HL-60/S4 treated with retinoic acid at 250 ng/mL for 4 days and 3 days (cell line): ENCODE results near the gene AP1G2.

Source experiments
- in situ Hi-C: fragments of 300-500 bp; cut with MboI; formaldehyde crosslinking; loops from 2 replicates; pipeline ENCODE4 v1.7.0; 2022; ENCODE audit warnings: low sequenced_read_pairs

AP1G2 gene

DNA sequence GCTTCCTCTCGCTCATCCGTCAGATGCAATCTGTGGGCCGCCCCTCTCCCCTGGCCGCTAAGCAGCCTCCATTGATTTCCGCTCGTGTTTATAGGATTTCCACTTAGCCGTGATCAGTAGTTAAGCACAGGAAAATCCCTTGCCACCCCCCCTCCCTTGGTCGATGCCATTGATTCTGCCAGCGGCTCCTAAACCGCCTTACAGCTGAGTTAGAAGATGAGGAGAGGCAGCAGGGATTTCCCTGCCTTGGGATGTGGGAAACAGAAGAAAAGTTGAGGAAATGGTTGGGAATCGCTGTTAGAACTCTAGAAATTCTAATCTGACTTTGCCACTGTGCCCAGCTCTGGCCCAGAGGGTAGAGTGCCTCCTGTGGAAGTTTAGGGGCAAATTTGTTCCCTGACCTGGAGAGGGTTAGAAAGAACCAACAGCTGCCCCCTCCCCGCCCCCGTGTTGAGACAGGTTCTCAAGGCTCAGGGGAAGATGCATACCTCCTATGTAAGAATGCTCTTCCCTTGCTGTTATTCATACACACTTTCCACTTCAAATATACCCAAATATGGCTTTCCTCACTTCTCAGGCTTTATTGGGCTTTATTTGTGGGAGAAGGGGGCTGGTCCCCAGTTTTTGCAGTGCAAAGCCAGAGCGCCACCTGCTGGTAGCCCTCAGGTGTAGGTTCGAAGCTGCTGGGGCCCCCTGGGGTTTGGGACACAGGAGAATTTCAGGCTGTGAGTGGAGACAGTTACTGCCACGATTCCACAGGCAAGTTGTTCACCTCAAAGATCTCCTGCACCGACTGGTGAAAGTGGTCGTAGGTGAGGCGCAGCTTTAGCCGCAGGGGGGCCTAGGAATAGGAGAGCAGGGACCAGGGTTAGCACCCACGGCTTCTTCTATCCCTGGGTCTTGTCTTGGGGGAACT is 8.3 kb downstream of the AP1G2 start:
- in situ Hi-C loops = loop anchor here (10.0 kb wide), 1 partner anchor 74 kb away; no protein-coding TSS in a partner anchor

DNA sequence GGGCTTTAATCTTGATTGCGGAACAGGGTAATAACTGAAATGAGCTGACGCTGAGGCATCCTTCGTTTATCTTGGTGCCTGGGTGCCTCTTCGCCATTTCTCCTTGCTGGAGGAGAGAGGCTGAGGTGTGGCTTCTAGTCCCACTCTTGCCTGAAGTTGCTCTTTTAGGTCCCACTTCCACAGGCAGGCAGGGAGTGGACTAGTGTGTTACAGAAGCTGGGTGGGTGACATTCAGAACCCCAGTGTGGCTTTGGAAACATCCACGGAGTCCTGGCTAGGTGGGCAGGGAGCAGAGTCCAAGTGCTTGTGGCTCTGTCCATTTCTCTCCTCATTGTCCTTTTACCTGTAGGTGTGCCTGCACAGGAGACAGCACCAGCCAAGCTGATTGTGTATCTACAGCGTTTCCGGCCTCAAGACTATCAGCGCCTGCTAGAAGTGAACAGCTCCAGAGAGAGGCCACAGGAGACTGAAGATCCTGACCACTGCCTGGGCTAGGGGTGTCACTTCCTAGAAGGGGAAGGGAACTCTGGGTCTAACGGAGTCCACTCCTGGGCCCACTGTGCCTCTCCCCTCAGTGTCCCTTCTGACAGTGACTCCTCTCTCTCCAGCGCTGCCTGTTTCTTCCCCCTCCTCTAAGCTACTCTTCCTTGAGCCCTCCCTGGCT is 9.1 kb downstream of the AP1G2 start:
- in situ Hi-C loops = loop anchor here (10.0 kb wide), 1 partner anchor 74 kb away; no protein-coding TSS in a partner anchor

DNA sequence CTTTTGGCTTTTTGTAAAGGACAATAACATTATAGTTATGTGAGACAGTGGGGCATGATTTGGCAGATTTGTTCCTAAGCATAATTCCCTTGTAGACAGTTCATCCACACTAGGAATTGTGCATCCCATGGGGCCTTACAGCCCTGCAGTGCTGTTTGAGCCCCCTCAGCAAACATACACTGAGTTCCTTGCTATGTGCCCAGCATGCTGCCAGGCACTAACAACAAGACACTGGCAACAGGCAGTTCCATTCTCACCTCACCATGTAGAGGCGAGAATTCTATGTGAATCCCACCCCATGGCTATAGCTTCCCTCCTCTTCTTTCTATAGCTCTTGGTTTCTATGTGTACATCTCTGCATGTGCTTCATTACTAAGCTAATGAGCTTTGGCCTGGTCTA is 9.6 kb downstream of the AP1G2 start:
- in situ Hi-C loops = loop anchor here (10.0 kb wide), 1 partner anchor 73 kb away; no protein-coding TSS in a partner anchor

DNA sequence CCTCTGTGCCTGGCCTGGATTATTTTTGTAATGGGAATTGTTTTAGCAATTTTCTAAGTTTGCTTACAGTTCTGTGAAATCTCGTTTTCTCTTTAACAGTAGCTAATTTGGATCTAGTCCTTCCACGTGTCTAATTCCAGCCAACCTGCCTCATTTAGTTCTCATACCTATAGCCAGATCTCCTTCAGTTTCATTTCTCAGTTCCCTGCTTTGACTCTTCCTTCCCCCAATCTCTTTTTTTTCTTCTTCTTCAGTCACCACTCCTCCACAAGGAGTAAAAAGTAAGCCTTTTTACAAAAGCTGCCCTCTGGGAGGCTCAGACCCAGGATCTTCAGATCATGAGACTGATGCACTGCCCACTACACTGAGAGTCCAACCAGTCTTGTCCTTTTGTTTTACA is 10.1 kb downstream of the AP1G2 start:
- in situ Hi-C loops = loop anchor here (10.0 kb wide), 1 partner anchor 73 kb away; no protein-coding TSS in a partner anchor

DNA sequence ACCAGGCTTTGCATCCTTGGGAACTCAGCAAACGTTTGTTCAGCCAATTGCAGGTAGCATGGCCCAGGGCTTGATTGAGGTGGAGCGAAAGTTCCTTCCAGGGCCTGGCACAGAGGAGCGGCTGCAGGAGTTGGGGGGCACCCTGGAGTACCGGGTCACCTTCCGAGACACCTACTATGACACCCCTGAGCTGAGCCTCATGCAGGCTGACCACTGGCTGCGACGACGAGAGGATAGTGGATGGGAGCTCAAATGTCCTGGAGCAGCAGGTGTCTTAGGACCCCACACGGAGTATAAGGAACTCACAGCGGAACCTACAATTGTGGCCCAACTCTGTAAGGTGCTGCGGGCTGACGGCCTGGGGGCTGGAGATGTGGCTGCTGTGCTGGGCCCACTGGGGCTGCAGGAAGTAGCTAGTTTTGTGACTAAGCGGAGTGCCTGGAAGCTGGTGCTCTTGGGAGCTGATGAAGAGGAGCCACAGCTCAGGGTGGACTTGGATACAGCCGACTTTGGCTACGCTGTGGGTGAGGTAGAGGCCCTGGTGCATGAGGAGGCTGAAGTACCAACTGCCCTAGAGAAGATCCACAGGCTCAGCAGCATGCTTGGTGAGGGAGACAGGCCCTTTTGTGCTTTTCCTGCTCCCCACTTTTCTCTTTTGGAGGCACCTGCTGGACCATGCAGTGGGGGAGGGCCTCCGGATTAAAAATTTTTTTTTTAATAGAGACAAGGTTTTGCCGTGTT is 10.7 kb downstream of the AP1G2 start:
- in situ Hi-C loops = loop anchor here (10.0 kb wide), 1 partner anchor 72 kb away; no protein-coding TSS in a partner anchor

DNA sequence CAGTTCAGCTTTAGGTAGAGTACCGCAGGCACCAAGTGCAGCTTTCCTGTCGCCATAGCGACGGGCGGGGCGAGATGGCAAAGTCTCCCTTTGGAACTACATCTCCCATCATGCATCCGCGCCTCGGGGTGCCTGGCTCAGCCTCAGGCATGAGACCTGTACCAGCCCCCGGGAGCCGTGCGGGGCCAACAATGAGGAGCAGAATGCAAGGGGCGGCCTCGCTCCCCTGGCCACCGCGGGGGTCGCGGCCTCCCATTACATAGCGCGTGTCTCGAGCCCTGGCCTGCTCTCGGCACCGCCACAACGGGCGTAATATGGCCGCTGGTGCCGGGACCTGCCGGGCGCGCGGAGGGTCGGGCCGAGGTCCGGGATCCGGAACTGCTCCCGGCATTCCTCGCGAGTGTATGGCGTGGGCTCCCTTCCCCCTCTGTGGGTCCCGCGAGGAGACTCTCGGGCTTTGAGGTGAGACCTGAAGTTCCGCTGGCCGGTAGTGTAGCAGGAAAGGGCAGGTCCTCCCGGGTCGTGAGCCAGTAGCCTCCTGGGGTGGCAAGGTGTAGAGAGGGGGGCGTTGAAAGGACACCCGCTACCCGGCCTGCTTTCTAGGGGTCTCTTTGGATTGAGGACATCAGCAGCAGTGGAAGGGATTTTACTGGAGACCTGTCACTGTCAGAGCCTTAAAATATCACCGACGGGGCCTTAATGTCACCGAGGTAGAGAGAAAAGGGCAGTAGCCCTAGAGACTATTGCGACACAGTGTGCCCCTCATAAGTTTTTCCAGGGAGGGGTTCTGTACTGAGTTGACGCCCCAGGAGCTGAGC is 11.5 kb downstream of the AP1G2 start, which contains the start of gene THTPA:
Gene THTPA, plus strand, starts transcription at position 390 of the 818 bp plus-strand sequence. CDS start 487 bp downstream, outside the sequence.
- in situ Hi-C loops = loop anchor here (10.0 kb wide), 1 partner anchor 71 kb away; no protein-coding TSS in a partner anchor

DNA sequence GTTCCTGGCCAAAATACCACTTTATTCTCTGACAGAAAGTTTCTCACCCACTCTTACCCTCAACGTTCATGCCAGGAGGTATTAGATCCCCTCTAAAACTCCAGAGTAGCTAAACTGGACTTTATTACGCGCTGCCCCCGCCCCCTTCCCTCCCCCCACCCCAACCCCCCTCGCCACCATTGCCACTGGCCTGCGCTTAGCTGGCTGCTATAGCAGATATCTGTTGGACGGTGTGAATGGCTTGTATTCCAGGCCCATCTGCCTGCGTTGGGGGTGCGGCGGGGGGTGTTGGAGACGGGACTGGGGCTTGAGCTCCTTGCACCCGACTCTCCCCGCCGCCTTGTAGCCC is 12.1 kb downstream of the AP1G2 start:
- in situ Hi-C loops = loop anchor here (10.0 kb wide), 1 partner anchor 71 kb away; no protein-coding TSS in a partner anchor

DNA sequence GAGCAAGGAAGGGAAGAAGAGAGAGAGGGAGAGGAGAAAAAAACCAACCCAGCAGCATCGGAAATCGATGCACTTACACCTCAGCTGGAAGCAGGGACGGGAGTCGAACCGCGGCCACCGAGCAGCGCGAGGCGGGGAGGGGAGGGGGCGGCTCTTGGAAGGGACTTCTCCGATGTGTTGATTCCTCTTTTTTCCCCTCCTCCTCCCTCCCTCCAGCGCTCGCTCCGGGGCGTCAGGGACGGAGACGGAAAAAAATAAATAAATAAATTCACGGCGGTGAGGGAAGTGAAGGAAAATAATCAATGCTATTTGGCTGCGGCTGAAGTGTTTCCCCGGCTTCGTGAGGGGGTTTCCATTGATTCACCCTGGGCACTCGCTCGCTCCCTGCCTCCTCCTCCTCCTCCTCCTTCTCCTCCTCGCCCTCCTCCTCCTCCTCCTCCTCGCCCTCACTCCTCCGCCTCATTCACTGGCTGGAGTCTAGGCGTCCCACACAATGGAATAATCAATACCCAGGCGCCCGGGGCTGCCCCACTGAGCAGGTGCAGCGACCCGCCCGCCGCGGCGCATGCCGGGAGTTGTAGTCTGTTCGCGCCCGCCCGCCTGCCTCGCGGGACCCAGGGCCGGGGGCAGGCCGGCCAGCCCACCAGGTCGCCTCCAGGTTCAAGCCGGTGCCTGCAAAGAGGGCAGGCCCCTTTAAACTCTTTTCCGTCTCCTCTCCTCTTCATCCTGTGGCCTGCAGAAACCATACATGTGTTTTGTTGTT is 16.1 kb downstream of the AP1G2 start, which contains the start of gene ZFHX2:
Gene ZFHX2, minus strand, starts transcription at position 500 of the 763 bp plus-strand sequence. CDS start 16,440 bp downstream, outside the sequence.
- in situ Hi-C loops = loop anchor here (10.0 kb wide), 1 partner anchor 67 kb away; no protein-coding TSS in a partner anchor

DNA sequence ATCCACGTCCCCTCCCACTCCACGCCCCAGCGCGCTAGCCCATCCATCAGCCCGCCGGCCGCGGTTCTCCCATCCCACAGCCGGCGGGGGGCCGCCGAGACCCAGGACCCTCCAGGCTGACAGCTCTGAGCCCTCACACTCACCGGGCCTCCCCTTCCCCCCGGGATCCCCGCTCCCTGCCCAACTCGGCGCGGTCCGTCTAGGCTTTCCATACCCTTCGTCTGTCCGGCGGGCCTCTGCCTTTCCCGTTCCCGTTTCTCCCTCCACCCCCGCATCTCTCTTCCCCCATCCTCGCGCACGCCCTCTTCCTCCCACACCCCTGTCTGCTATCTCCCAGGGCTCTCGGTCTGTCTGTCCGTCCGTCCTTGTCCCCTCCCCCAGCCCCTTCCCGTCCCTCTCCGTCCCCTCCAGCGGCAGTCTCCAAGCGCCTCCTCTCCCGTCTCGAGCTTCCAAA is 16.8 kb downstream of the AP1G2 start:
- in situ Hi-C loops = loop anchor here (10.0 kb wide), 1 partner anchor 66 kb away; no protein-coding TSS in a partner anchor

DNA sequence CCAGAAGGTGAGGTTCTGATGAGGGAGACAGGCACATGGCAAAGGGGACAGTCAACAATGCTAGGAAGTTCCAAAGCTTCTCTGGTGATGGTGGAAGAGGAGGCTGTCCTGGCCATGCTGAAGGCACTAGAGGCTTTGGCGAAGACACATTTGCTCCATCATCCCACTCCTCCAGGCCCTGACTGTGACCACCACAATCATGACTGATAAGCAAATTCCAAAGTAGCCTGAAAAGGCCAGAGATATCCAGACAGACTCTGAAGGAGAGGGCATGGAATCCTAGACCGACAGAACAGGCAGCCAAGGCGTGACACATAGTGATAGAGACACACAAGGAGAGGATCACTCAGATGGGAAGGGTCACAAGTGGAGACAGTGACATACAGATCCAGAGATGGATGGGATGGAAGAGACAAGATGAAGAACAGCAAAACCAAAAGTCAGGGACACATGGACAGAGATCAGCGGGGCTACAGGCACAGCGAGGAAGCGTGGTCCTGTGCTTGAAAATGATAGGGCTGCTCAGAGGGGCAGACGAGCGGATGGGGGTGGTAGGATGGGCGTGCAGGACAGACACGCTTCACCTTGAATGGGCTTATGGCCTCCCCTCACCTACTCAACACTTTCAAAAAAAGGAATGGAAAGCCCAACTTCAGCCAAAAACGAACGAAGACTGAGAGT is 17.3 kb downstream of the AP1G2 start:
- in situ Hi-C loops = loop anchor here (10.0 kb wide), 1 partner anchor 65 kb away; no protein-coding TSS in a partner anchor

DNA sequence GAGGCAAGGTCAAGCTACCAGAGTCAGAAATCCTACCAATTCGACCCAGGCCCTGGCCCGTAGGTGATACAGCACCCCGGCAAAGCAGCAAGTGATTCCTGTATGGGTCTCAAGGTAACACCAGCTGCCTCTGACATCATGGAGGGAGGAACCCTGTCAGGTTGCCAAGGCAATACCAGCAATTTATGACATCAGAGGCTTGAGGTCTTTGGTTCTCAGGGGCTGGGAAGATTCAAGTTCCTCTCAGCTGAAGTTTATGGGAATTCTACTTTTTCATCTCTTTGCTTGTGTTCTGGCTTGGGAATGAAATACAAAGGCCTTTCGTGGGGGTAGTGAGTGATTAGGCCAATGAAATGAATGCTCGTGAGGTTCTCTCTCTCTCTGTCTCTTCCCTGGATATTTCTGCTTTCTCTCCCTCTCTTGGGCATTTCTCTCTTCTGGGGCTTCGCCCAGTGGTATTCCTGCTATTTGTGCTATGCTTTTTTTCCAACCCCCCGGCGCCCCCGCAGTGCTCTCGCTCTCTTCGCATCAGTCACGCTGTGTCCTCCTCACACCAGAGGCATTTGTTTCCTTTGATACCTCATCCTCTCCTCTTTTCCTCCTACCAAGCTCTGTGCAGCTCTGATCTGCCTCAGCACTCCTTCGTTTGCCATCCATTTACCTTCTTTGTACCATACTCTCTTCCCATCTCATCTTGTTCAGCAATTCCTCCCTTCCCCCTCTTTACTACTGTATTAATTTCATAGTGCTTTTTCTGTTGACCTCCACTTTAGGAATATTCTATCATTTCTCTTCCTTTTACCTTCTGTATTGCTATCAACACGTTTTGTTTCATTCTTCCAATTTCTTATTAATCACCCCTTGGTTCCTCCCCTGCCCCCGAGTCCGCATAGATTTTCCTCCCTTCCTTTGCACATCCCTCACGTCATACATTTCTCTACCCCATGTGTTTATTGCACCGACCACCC is 19.0 kb downstream of the AP1G2 start:
- in situ Hi-C loops = no loop called here

DNA sequence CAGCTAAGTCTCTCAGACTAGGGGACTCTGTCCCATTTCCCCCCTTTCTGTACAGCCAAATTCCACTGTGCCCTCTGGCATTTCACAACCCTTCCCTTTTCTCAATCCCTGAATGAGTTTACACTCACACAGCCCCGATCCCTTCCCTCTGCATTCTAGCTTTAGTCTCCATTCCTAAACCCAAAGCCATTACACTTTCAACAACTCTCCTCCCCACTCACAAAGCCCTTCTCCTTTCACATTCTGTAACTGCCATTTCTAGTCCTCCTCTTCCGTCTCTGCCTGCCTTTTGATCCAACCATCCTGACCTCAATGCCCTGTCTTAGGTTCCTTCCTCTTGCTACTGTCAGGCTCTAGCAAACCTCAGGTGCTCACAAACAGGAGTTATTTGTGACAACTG is 19.7 kb downstream of the AP1G2 start:
- in situ Hi-C loops = no loop called here

DNA sequence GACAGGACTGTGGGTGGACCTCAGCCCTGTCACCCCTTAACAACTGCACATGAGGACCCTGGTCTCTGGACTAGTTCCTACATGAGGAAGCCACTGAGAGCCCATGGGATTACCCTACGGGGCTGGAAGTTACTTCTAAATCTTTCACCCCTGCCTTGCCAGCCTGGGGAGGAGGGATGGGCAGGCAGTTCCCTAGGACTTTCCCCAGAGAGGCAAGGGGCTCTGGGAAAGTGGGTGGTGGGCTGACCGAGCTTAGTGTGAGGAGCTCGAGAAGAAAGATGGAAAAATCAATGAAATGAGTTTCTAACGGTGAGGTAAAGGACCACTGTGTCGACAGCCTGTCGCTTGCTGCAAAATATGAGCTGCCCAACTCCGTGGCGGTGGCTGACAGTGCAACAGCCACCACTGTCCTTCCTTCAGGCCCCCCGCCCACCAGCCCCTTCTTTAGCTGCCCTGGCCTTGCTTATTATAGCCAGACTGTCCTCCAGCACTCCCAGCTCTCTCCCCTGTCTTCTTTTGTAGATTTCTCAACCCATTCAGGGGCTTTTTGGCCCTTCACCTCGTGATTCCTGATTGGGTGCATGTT is 21.0 kb downstream of the AP1G2 start:
- in situ Hi-C loops = no loop called here

DNA sequence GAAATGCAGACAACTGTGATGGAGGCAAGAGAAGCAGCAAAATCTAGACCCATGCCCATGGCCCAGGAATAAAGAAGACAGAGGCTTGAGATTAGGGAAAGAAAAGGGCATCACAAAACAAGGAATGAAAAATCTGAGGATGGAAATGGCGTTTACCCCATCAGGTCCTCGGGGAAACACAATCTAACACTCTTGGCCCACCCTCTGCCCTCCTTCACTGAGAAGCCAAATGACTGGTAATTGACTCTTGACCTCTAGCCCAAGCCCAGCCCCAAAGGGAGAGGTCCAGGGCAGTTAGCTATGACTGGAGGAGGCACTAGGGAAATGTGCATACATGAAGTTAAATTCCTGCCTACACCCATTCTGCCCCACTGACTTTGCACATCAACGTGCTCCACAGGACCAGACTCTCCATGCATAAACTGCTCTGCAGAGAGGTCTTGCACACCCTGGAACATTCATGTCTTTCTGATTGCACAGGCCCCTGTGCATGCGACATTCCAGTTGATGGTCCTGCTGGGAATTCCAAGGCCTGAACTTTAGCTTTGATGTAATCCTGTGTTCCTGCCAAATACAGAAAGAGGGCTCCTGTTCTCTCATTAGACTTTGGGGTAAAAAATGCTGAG is 21.7 kb downstream of the AP1G2 start:
- in situ Hi-C loops = no loop called here

DNA sequence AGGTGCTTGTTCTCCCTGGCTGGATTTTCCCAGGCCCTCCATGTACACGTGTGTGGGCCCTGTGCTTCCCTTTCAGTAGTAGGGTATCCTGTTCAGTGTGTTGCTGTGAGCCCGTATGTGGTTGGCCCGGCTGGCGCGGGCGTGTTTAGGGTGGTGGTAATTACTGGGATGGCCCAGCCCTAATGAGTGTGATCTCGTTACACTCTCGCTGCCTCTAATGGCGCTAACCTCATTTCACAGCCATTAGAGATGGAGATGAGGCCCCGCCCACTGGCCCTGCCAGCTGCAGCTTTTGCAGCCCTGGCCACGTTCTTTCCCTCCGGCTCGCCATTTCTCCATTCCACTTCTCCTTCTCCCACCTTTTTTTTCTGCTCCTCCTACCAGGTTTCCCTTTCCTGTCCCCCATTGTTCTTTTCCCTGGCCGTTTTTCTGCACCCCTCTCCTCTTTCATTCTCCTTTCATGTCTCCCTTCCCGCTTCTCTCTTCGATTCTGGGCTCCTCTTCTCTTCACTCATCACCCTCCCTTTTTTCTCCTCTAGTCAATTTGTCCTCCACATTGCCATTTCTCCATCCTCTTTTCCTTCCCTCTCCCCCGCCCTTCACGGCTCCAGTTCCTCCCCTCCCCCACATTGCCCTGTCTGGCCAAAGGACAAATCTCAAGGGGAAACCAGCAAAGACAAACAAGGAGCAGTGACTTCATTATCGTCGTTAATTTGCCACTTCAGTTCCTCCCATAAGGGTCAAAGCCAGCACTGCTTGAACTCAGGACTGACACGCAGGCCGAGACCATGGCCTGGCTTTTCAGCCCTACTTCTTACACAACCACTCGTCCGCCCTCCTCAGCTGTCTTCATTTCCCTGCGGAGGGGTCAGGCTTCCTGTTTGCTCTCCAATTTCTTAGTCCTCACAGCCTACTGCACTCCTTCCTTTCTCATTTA is 22.8 kb downstream of the AP1G2 start:
- in situ Hi-C loops = no loop called here
